Neural cell (in vitro differentiated cells): ENCODE data around the gene PSENEN. TPM values are rescaled to one million over a fixed set of nuclear protein-coding genes. Genes with fewer than 3 reads are reported as not detected.

Experiments
- H2AFZ ChIP-seq: fragments of 200-600, 300-800 bp; sonication (generic), shearing (Covaris generic); 2 replicates; pipeline ENCODE4 v1.6.0; 2014; ENCODE audit warnings: low read depth, mild to moderate bottlenecking, antibody characterized with exemption, low read length, moderate library complexity
- H3F3A ChIP-seq: fragments of 200-600 bp; shearing (Covaris generic); 2 replicates; pipeline ENCODE4 v1.6.1; 2016; ENCODE audit warnings: mild to moderate bottlenecking, moderate library complexity, mixed read lengths, antibody characterized with exemption, low read length; ENCODE audit not compliant: insufficient read depth, poor library complexity, severe bottlenecking
- H3K27ac ChIP-seq: fragments of 200-600, 300-800 bp; sonication (generic), shearing (Covaris generic); 2 replicates; pipeline ENCODE4 v1.5.1; 2014; ENCODE audit warnings: mild to moderate bottlenecking, low read length, moderate library complexity
- H3K27me3 ChIP-seq: fragments of 300-800, 200-600 bp; sonication (generic), shearing (Covaris generic); 2 replicates; pipeline ENCODE4 v1.6.0; 2014; ENCODE audit warnings: mild to moderate bottlenecking, low read depth, low read length, moderate library complexity; ENCODE audit not compliant: insufficient read depth
- H3K36me3 ChIP-seq: fragments of 300-800, 200-600 bp; sonication (generic), shearing (Covaris generic); 2 replicates; pipeline ENCODE4 v1.5.1; 2014; ENCODE audit warnings: mild to moderate bottlenecking, antibody characterized with exemption, low read length, moderate library complexity; ENCODE audit not compliant: insufficient read depth
- H3K4me2 ChIP-seq: fragments of 300-800, 200-600 bp; sonication (generic), shearing (Covaris generic); 2 replicates; pipeline ENCODE4 v1.6.0; 2014; ENCODE audit warnings: mild to moderate bottlenecking, low read length
- H3K4me3 ChIP-seq: fragments of 300-800, 200-600 bp; sonication (generic), shearing (Covaris generic); 2 replicates; pipeline ENCODE4 v1.5.1; 2014; ENCODE audit warnings: mild to moderate bottlenecking, low read length, moderate library complexity
- H3K79me2 ChIP-seq: fragments of 200-600 bp; shearing (Covaris generic); replicated peaks from 2 replicates; pipeline ENCODE4 v1.6.0; 2014; ENCODE audit warnings: mild to moderate bottlenecking, low read length, moderate library complexity; ENCODE audit not compliant: insufficient read depth
- H3K9ac ChIP-seq: fragments of 300-800, 200-600 bp; sonication (generic), shearing (Covaris generic); 2 replicates; pipeline ENCODE4 v1.6.1; 2016; ENCODE audit warnings: mild to moderate bottlenecking, low read length, mixed read lengths
- H3K9me2 ChIP-seq: fragments of 200-600 bp; shearing (Covaris generic); 2 replicates; pipeline ENCODE4 v1.6.1; 2016; ENCODE audit warnings: mild to moderate bottlenecking, low read length, mixed read lengths; ENCODE audit not compliant: insufficient read depth
- H3K9me3 ChIP-seq: fragments of 200-600, 300-800 bp; sonication (generic), shearing (Covaris generic); 2 replicates; pipeline ENCODE4 v1.6.1; 2016; ENCODE audit warnings: mild to moderate bottlenecking, mixed run types, low read length, moderate library complexity, mixed read lengths
- H4K20me1 ChIP-seq: fragments of 200-600 bp; shearing (Covaris generic); 2 replicates; pipeline ENCODE4 v1.6.1; 2016; ENCODE audit warnings: mild to moderate bottlenecking, mixed run types; ENCODE audit not compliant: insufficient read depth
- EP300 ChIP-seq: fragments of 450-650 bp; conservative IDR thresholded peaks from 2 replicates; pipeline ENCODE4 v1.6.1; 2014; ENCODE audit warnings: antibody characterized with exemption, mild to moderate bottlenecking, moderate library complexity; ENCODE audit not compliant: poor library complexity, severe bottlenecking
- EZH2 ChIP-seq: fragments of 200-600, 300-800 bp; shearing (Covaris generic), sonication (generic); IDR thresholded peaks from 2 replicates; pipeline ENCODE4 v1.6.1; 2014; ENCODE audit warnings: antibody characterized with exemption, low read length, borderline replicate concordance, mild to moderate bottlenecking; ENCODE audit not compliant: insufficient read depth, poor library complexity, severe bottlenecking
- MXI1 ChIP-seq: fragments of 450-650 bp; conservative IDR thresholded peaks from 2 replicates; pipeline ENCODE4 v1.6.1; 2014; ENCODE audit warnings: antibody characterized with exemption, mild to moderate bottlenecking; ENCODE audit not compliant: poor library complexity, severe bottlenecking
- POLR2AphosphoS5 ChIP-seq: IDR thresholded peaks from 2 replicates; pipeline ENCODE4 v1.6.1; 2012
- RAD21 ChIP-seq: fragments of 450-650 bp; conservative IDR thresholded peaks from 2 replicates; pipeline ENCODE4 v1.6.1; 2014; ENCODE audit warnings: antibody characterized with exemption, mild to moderate bottlenecking, moderate library complexity
- SMC3 ChIP-seq: fragments of 450-650 bp; conservative IDR thresholded peaks from 2 replicates; pipeline ENCODE4 v1.6.1; 2014; ENCODE audit warnings: antibody characterized with exemption, mild to moderate bottlenecking, moderate library complexity; ENCODE audit not compliant: poor library complexity
- TAF1 ChIP-seq: IDR thresholded peaks from 2 replicates; pipeline ENCODE4 v1.6.1; 2012; ENCODE audit warnings: low read depth
- polyA plus RNA-seq: library from polyadenylated mRNA; depleted of rRNA; stranded (reverse); fragments of >200 nt; gene quantifications from 2 replicates; pipeline ENCODE4 v1.2.3, GENCODE V29; 2014
- TF ChIP-seq, protein P1 (sequence below): fragments of 450-650 bp; IDR thresholded peaks from 2 replicates; pipeline ENCODE4 v1.5.1; 2014; ENCODE audit warnings: antibody characterized with exemption, mild to moderate bottlenecking, moderate library complexity; ENCODE audit not compliant: poor library complexity, severe bottlenecking
- TF ChIP-seq, protein P2 (sequence below): IDR thresholded peaks from 2 replicates; pipeline ENCODE4 v1.6.1; 2012; ENCODE audit warnings: borderline replicate concordance

Gene PSENEN
- polyA plus RNA-seq, 1 donor from 2014 or later: 46.2 TPM

DNA sequence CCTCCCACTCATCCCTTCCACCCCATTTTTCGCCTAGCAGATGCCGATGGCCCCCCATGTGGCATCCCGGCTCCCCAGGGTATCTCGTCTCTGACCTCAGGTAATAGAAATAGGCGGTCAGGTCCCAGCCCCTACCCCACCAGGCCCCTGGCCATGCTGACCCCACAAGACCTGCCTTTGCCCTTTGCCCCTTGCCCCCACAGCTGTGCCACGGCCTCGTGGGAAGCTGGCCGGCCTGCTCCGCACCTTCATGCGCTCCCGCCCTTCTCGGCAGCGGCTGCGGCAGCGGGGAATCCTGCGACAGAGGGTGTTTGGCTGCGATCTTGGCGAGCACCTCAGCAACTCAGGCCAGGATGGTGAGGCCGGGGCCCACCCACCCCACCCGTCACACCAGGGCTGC, 35.3 kb downstream of the PSENEN start:
- Histone ChIP-seq H3K4me3 (no peak overlapping the region), H2AFZ (no peak overlapping the region), H3K9me3 (no peaks in the 10 kb centered on the region), H3K27ac (no peak overlapping the region), H3K79me2 (peaks cover 24% of the 10 kb centered on the region), H3K36me3 (no peaks in the 10 kb centered on the region), H3K4me2 (no peak overlapping the region), H3K9me2 (no peaks in the 10 kb centered on the region), H3K9ac (no peak overlapping the region), H3F3A (no peaks in the 10 kb centered on the region), H4K20me1 (no peaks in the 10 kb centered on the region), H3K27me3 (no peaks in the 10 kb centered on the region)
- TF ChIP-seq EP300: no peak
- no peak for TF ChIP-seq TAF1
- TF ChIP-seq, protein P1, sequence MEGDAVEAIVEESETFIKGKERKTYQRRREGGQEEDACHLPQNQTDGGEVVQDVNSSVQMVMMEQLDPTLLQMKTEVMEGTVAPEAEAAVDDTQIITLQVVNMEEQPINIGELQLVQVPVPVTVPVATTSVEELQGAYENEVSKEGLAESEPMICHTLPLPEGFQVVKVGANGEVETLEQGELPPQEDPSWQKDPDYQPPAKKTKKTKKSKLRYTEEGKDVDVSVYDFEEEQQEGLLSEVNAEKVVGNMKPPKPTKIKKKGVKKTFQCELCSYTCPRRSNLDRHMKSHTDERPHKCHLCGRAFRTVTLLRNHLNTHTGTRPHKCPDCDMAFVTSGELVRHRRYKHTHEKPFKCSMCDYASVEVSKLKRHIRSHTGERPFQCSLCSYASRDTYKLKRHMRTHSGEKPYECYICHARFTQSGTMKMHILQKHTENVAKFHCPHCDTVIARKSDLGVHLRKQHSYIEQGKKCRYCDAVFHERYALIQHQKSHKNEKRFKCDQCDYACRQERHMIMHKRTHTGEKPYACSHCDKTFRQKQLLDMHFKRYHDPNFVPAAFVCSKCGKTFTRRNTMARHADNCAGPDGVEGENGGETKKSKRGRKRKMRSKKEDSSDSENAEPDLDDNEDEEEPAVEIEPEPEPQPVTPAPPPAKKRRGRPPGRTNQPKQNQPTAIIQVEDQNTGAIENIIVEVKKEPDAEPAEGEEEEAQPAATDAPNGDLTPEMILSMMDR: no peak
- TF ChIP-seq MXI1: no peak
- no peak for TF ChIP-seq SMC3
- no peak for TF ChIP-seq RAD21
- TF ChIP-seq, protein P2, sequence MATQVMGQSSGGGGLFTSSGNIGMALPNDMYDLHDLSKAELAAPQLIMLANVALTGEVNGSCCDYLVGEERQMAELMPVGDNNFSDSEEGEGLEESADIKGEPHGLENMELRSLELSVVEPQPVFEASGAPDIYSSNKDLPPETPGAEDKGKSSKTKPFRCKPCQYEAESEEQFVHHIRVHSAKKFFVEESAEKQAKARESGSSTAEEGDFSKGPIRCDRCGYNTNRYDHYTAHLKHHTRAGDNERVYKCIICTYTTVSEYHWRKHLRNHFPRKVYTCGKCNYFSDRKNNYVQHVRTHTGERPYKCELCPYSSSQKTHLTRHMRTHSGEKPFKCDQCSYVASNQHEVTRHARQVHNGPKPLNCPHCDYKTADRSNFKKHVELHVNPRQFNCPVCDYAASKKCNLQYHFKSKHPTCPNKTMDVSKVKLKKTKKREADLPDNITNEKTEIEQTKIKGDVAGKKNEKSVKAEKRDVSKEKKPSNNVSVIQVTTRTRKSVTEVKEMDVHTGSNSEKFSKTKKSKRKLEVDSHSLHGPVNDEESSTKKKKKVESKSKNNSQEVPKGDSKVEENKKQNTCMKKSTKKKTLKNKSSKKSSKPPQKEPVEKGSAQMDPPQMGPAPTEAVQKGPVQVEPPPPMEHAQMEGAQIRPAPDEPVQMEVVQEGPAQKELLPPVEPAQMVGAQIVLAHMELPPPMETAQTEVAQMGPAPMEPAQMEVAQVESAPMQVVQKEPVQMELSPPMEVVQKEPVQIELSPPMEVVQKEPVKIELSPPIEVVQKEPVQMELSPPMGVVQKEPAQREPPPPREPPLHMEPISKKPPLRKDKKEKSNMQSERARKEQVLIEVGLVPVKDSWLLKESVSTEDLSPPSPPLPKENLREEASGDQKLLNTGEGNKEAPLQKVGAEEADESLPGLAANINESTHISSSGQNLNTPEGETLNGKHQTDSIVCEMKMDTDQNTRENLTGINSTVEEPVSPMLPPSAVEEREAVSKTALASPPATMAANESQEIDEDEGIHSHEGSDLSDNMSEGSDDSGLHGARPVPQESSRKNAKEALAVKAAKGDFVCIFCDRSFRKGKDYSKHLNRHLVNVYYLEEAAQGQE: no peak
- TF ChIP-seq POLR2AphosphoS5: no peak
- TF ChIP-seq EZH2: no peak

DNA sequence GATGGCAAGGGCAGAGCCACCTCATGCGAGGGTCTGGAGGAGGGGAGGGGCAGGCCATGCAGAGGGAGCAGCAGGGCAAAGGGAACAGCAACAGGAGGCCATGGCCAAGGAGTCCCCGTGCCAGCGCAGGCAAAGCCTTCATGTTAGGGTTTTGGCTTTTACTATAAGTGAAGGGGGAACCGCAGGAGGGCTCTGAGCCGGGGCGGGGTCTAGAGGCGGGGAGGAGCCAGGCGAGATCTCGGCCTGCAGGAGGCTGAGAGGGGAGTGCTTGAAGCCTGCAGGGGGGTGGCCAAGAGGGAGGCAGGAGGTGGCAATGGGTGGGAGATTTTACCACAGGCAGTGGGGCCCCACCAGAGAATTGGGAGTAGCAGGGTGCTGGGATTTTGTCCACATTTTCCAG, 36.2 kb downstream of the PSENEN start:
- Histone ChIP-seq H3K4me2 (no peak overlapping the region), H3K36me3 (no peaks in the 10 kb centered on the region), H2AFZ (no peak overlapping the region), H4K20me1 (no peaks in the 10 kb centered on the region), H3K9me3 (no peaks in the 10 kb centered on the region), H3K27ac (no peak overlapping the region), H3F3A (no peaks in the 10 kb centered on the region), H3K9me2 (no peaks in the 10 kb centered on the region), H3K4me3 (no peak overlapping the region), H3K9ac (no peak overlapping the region), H3K79me2 (peaks cover 15% of the 10 kb centered on the region), H3K27me3 (no peaks in the 10 kb centered on the region)
- TF ChIP-seq, protein P1: no peak
- no peak for TF ChIP-seq POLR2AphosphoS5
- TF ChIP-seq EZH2: no peak
- TF ChIP-seq RAD21: no peak
